ENCODE results near the gene ADCY7.

Gene ADCY7

GRCh38 chr16:50359626-50360025, 93.3 kb downstream of the ADCY7 start:
- DNase-seq (ENCODE audit: low spot score): no peak
- TF ChIP-seq CTCF (IDR thresholded peaks at IDR 0.05; ENCODE audit: extremely low read depth, missing control alignments): no peak

- no peak for TF ChIP-seq CTCF (IDR thresholded peaks at IDR 0.05; ENCODE audit: extremely low read depth, missing control alignments)
- no peak for DNase-seq (ENCODE audit: low spot score)
Observed at GRCh38 chr16:50360033-50360778, 93.9 kb downstream of the ADCY7 start.

- no peak for DNase-seq (ENCODE audit: low spot score)
- no peak for TF ChIP-seq CTCF (IDR thresholded peaks at IDR 0.05; ENCODE audit: extremely low read depth, missing control alignments)
Observed at GRCh38 chr16:50360779-50361178, 94.4 kb downstream of the ADCY7 start.

GRCh38 chr16:50363656-50364055, 97.3 kb downstream of the ADCY7 start:
- DNase-seq (ENCODE audit: low spot score): no peak
- TF ChIP-seq CTCF (IDR thresholded peaks at IDR 0.05; ENCODE audit: extremely low read depth, missing control alignments): no peak

GRCh38 chr16:50365791-50366575, 99.6 kb downstream of the ADCY7 start:
- DNase-seq (ENCODE audit: low spot score): no peak
- no peak for TF ChIP-seq CTCF (IDR thresholded peaks at IDR 0.05; ENCODE audit: extremely low read depth, missing control alignments)

All from GM20000 (cell line).